Caco-2 (cell line): ENCODE measurements around the gene TLR9. TPM values are rescaled to one million over a fixed set of nuclear protein-coding genes. Genes with fewer than 3 reads are reported as not detected.

ENCODE experiments used
- BruUV-seq: library from RNA; stranded (reverse); fragments of 400-500 nt; replicated peaks from 2 replicates; lab custom pipeline; 2021; lab: Mats Ljungman, UMichigan
- CTCF ChIA-PET: fragments of 300-600 bp; sonication (Branson Sonifier 250); formaldehyde crosslinking; loops from one replicate; lab custom pipeline; 2022; ENCODE audit warnings: antibody characterized with exemption; lab: Charles Lee
- POLR2A ChIA-PET: fragments of 300-600 bp; sonication (Branson Sonifier 250); formaldehyde crosslinking; loops from one replicate; lab custom pipeline; 2022; ENCODE audit warnings: antibody characterized with exemption; lab: Charles Lee
- DNase-seq, 2 experiments: peaks; one replicate each; pipeline versions ENCODE4 v3.0.0 to v3.0.0-alpha.2; 2020 to 2022
- H3K27me3 ChIP-seq: replicated peaks from 2 replicates; pipeline ENCODE4 v1.6.0; 2011; ENCODE audit warnings: low read length; ENCODE audit not compliant: control insufficient read depth, insufficient read depth
- H3K36me3 ChIP-seq: 2 replicates; pipeline ENCODE4 v1.5.1; 2011; ENCODE audit warnings: low read length; ENCODE audit not compliant: control insufficient read depth, insufficient read depth
- H3K4me1 ChIP-seq: fragments of 250-450 bp; sonication (Bioruptor Pico); 2 replicates; pipeline ENCODE4 v1.5.1; 2020; ENCODE audit warnings: mild to moderate bottlenecking
- H3K4me3 ChIP-seq: 2 replicates; pipeline ENCODE4 v1.5.1; 2011; ENCODE audit warnings: low read depth, mild to moderate bottlenecking, control low read depth, low read length
- H3K9me3 ChIP-seq: fragments of 250-450 bp; sonication (Bioruptor Pico); 2 replicates; pipeline ENCODE4 v1.5.1; 2020; ENCODE audit warnings: mild to moderate bottlenecking, moderate library complexity
- H3K27ac Mint-ChIP-seq: one replicate; pipeline ENCODE4 v1.8.0; 2022; ENCODE audit warnings: mixed read lengths; ENCODE audit not compliant: unreplicated experiment
- H3K27me3 Mint-ChIP-seq: one replicate; pipeline ENCODE4 v1.8.0; 2022; ENCODE audit warnings: mixed read lengths; ENCODE audit not compliant: insufficient read depth, unreplicated experiment
- H3K36me3 Mint-ChIP-seq: one replicate; pipeline ENCODE4 v1.8.0; 2022; ENCODE audit warnings: mild to moderate bottlenecking, mixed read lengths; ENCODE audit not compliant: insufficient read depth, unreplicated experiment
- H3K4me1 Mint-ChIP-seq: one replicate; pipeline ENCODE4 v1.8.0; 2022; ENCODE audit warnings: low read depth, mixed read lengths; ENCODE audit not compliant: unreplicated experiment
- H3K4me3 Mint-ChIP-seq: one replicate; pipeline ENCODE4 v1.8.0; 2022; ENCODE audit warnings: mild to moderate bottlenecking, moderate library complexity, mixed read lengths; ENCODE audit not compliant: unreplicated experiment
- H3K9me3 Mint-ChIP-seq: one replicate; pipeline ENCODE4 v1.8.0; 2022; ENCODE audit warnings: mixed read lengths; ENCODE audit not compliant: unreplicated experiment
- CTCF ChIP-seq, 2 experiments: fragments of 200-600 bp in 1 of 2; IDR thresholded peaks; 1 replicate in 1 of 2; 2 replicates in 1 of 2; pipeline versions ENCODE4 v1.5.1 to v1.8.0; 2011 to 2022; ENCODE audit warnings: antibody characterized with exemption in 1 of 2, control low read depth in 1 of 2, inconsistent platforms in 1 of 2, low read depth in 1 of 2, low read length in 1 of 2, mild to moderate bottlenecking in 1 of 2, moderate library complexity in 1 of 2; ENCODE audit not compliant: insufficient read depth in 1 of 2, severe bottlenecking in 1 of 2, unreplicated experiment in 1 of 2
- intact Hi-C: fragments of 100-400 bp; cut with micrococcal nuclease; formaldehyde crosslinking; loops from one replicate; pipeline ENCODE4 v1.10.0; 2022; ENCODE audit not compliant: unreplicated experiment
- total RNA-seq: library from RNA; stranded (reverse); gene quantifications from 2 replicates; pipeline ENCODE4 v1.2.3, GENCODE V29; 2022

TLR9 gene
- total RNA-seq, 1 experiment from 2014 or later = not detected

GRCh38 chr3:52227117-52227516 is 1.7 kb upstream of the TLR9 start:
- ChIA-PET CTCF (no interaction called here), POLR2A (no interaction called here)
- Histone ChIP-seq H3K36me3 (peaks cover 3% of the 10 kb centered on the region; the same call in 1 of the 2 replicates), H3K27me3 (no peaks in the 10 kb centered on the region), H3K9me3 (no peaks in the 10 kb centered on the region), H3K4me1 (peaks cover 4% of the 10 kb centered on the region; the same call in 1 of the 2 replicates), H3K4me3 (no peak overlapping the region)
- Mint-ChIP-seq H3K27me3 (no peaks in the 10 kb centered on the region), H3K36me3 (peaks cover 8% of the 10 kb centered on the region), H3K4me3 (no peak overlapping the region), H3K27ac (no peak overlapping the region), H3K4me1 (no peaks in the 10 kb centered on the region), H3K9me3 (no peaks in the 10 kb centered on the region)
- intact Hi-C loops = no loop called here
- TF ChIP-seq CTCF (IDR thresholded peaks at IDR 0.05; ENCODE audit: insufficient read depth in 1 of 2, low read depth in 1 of 2, low read length in 1 of 2, severe bottlenecking in 1 of 2, unreplicated experiment in 1 of 2) = no peak
- BruUV-seq = no TSS peak
- no peak for DNase-seq

GRCh38 chr3:52226229-52226817 is 878 bp upstream of the TLR9 start:
- H3K27me3 Mint-ChIP-seq = no peaks in the 10 kb centered on the region
- H3K4me3 Mint-ChIP-seq = no peak overlapping the region
- TF ChIP-seq CTCF (IDR thresholded peaks at IDR 0.05; ENCODE audit: insufficient read depth in 1 of 2, low read depth in 1 of 2, low read length in 1 of 2, severe bottlenecking in 1 of 2, unreplicated experiment in 1 of 2) = no peak
- DNase-seq = no peak
- no TSS peak for BruUV-seq
- Histone ChIP-seq H3K27me3 (no peaks in the 10 kb centered on the region), H3K4me3 (no peak overlapping the region), H3K36me3 (peaks cover 2% of the 10 kb centered on the region; the same call in 1 of the 2 replicates), H3K4me1 (peaks cover 4% of the 10 kb centered on the region; the same call in 1 of the 2 replicates), H3K9me3 (no peaks in the 10 kb centered on the region)
- intact Hi-C loops = no loop called here
- H3K27ac Mint-ChIP-seq = peak overlapping the region; percentile 12
- no peaks in the 10 kb centered on the region for H3K4me1 Mint-ChIP-seq
- CTCF ChIA-PET = no interaction called here
- peaks cover 8% of the 10 kb centered on the region for H3K36me3 Mint-ChIP-seq
- POLR2A ChIA-PET = no interaction called here
- H3K9me3 Mint-ChIP-seq = no peaks in the 10 kb centered on the region

GRCh38 chr3:52223449-52224408 is 1.7 kb downstream of the TLR9 start:
- Histone ChIP-seq H3K36me3 (no peaks in the 10 kb centered on the region), H3K27me3 (no peaks in the 10 kb centered on the region), H3K4me1 (peaks cover 9% of the 10 kb centered on the region), H3K9me3 (no peaks in the 10 kb centered on the region), H3K4me3 (no peak overlapping the region)
- no peak for TF ChIP-seq CTCF (IDR thresholded peaks at IDR 0.05; ENCODE audit: insufficient read depth in 1 of 2, low read depth in 1 of 2, low read length in 1 of 2, severe bottlenecking in 1 of 2, unreplicated experiment in 1 of 2)
- ChIA-PET CTCF (interaction anchor here (0.5 to 0.6 kb wide), 2 partner anchors 227 to 265 kb away, joined by 3 to 4 read pairs; no protein-coding TSS in a partner anchor), POLR2A (no interaction called here)
- no peaks in the 10 kb centered on the region for H3K27me3 Mint-ChIP-seq
- H3K36me3 Mint-ChIP-seq = no peaks in the 10 kb centered on the region
- no TSS peak for BruUV-seq
- H3K9me3 Mint-ChIP-seq = no peaks in the 10 kb centered on the region
- intact Hi-C loops = no loop called here
- no peak for DNase-seq
- no peak overlapping the region for H3K27ac Mint-ChIP-seq
- H3K4me3 Mint-ChIP-seq = no peak overlapping the region
- H3K4me1 Mint-ChIP-seq = peaks cover 6% of the 10 kb centered on the region
